Epithelial cell of proximal tubule (primary cell): ENCODE measurements around the gene TMEM204. TPM values are rescaled to one million over a fixed set of nuclear protein-coding genes. Genes with fewer than 3 reads are reported as not detected.

Source experiments
- DNase-seq: peaks from one replicate; pipeline ENCODE4 v3.0.0-alpha.2; 2011; ENCODE audit warnings: low read depth
- H3K4me3 ChIP-seq: 2 replicates; pipeline ENCODE4 v1.5.1; 2011; ENCODE audit warnings: low read depth, mild to moderate bottlenecking, low read length
- total RNA-seq: library from RNA; depleted of rRNA; stranded (reverse); fragments of >200 nt; gene quantifications from 2 replicates; pipeline ENCODE4 v1.2.3, GENCODE V29; 2015
- TF ChIP-seq, protein P1 (sequence below): conservative IDR thresholded peaks from 2 replicates; pipeline ENCODE4 v1.5.1; 2012; ENCODE audit warnings: low read depth, mild to moderate bottlenecking, low read length

Gene TMEM204
- total RNA-seq, 1 donor from 2014 or later: not detected

DNA sequence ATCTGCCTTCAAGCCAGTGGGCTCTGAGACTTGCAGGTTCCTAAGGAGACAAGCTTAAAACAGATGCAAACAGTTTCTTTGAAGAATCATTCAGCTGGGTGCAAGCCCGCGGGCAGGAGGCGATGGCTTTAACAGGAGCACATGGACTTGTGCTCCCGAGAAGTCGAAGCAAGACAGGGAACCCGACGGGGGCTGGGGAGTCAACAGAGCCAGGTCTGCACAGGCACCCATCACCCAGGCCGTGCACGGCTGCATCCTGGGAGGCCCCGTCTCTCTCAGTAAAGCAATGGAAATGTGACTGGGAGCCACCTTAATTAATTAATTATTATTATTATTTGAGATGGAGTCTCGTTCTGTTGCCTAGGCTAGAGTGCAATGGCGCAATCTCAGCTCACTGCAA lies 44.4 kb upstream of the TMEM204 start:
- no peak for DNase-seq
- TF ChIP-seq, protein P1, sequence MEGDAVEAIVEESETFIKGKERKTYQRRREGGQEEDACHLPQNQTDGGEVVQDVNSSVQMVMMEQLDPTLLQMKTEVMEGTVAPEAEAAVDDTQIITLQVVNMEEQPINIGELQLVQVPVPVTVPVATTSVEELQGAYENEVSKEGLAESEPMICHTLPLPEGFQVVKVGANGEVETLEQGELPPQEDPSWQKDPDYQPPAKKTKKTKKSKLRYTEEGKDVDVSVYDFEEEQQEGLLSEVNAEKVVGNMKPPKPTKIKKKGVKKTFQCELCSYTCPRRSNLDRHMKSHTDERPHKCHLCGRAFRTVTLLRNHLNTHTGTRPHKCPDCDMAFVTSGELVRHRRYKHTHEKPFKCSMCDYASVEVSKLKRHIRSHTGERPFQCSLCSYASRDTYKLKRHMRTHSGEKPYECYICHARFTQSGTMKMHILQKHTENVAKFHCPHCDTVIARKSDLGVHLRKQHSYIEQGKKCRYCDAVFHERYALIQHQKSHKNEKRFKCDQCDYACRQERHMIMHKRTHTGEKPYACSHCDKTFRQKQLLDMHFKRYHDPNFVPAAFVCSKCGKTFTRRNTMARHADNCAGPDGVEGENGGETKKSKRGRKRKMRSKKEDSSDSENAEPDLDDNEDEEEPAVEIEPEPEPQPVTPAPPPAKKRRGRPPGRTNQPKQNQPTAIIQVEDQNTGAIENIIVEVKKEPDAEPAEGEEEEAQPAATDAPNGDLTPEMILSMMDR: no peak
- H3K4me3 ChIP-seq: no peak overlapping the region

DNA sequence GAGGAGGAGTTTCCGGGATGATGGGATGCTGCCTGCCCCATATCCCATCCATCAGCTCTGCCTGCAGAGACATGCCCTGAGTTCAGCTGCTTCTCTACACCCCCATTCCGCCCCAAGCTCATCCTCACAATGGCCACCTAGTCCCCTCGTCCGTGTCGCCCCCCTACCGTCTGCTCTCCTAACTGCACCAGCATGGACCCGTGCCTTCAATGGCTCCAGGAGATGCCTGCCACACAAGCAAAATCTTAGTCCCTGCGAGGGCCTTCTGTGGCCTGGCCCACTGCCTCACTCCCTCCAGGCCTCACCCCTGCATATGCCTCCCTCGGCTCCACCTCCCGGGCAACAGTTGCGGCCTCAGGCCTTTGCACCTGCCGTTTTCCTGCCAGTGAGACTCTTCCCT lies 42.1 kb upstream of the TMEM204 start:
- TF ChIP-seq, protein P1: no peak
- no peak for DNase-seq
- no peak overlapping the region for H3K4me3 ChIP-seq

DNA sequence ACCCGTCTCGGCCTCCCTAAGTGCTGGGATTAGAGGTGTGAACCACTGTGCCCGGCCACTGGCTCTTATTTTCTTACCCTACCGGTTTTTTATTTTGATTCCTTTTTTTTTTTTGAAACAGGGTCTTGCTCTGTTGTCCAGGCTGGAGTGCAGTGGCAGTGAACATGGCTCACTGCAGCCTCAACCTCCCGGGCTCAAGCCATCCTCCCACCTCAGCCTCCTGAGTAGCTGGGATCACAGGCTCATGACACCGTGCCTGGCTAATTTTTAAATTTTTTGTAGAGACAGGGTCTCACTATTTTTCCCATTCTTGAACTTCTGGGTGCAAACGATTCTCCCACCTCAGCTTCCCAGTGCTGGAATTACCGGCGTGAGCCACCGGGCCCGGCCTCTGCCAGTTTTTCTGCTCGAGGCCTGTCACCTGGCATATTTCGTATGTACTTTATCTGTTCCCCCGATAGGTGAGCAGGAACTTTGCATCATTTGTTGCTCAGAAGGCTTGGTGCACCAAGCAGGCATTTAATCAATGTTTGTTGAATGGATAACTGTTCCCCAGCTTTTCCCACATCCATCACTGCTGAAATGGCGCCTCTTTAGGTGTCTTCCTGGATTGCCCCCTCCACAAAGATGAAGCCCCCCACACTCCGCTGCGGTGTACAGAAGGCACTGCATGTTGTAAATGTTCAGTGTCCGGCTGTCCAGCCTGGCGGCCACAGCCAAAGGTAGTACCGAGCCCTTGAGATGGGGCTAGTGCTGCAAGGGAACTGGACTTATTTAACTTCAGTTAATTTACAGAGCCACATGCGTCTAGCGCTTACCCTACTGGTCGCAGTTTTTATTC lies 41.2 kb upstream of the TMEM204 start:
- no peak for DNase-seq
- TF ChIP-seq, protein P1: no peak
- H3K4me3 ChIP-seq: peak overlapping the region; percentile 89

DNA sequence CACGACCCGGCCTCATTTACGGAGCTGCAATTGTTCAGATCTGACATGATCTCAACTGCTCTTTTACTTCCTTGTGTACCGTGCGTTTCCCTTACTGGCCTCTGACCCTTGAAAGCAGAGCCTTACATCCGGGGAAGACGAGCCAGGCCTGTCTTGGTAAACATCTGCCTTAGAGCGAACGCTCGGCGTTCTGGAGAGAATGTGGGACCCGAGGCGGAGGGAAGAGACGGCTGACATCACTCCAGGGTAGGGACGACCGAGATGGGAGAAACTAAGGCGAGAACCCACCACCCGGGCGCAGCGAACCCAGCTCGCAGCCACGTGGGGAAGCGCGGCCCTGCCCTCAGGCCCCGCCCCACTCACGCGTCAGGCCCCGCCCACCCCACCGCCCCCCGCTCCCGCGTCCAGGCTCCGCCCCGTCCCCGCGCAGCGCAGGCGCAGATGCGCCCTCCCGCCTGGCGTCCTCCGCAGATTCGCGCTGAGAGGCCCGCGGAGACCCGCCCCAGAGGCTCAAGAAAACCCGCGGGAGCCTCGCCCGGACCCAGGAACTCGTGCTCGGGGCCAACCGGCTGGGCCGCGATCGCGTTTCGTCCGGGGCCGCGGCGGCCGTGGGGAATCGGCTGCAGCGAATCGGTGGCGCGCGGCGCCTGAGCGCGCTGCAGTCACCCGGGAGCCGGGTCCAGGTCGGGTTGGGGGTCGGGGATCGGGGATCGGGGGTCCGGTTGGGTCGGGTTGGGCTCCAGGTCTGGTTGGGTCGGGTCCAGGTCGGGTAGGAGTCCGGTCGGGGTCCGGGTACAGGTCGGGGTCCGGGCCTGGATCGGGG lies 40.3 kb upstream of the TMEM204 start, which contains the start of gene TELO2:
Gene TELO2 (plus strand): TSS at position 438 of the 823 bp plus-strand sequence. CDS start 922 bp downstream, outside the sequence.
- TF ChIP-seq, protein P1: no peak
- peak within 1 kb of the TSS; percentile 89 for H3K4me3 ChIP-seq
- no peak for DNase-seq

DNA sequence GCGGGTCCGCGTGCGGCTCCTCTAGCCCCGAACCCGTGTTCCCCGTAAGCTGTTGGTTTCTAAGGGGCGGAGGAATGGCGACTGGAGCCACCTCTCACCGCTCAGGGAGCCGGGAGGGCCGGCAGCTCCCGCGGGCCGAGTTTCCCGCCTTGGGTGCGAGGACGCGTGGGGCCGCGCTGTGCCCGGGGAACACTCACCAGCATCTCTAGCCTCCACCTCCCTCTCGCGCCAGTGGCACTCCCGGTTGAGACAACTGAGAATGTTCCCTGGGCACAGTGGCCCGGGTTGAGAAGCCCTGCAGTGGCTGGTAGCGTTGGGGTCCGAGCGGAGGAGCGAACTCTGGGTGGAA lies 39.7 kb upstream of the TMEM204 start:
- TF ChIP-seq, protein P1: no peak
- H3K4me3 ChIP-seq: peak overlapping the region; percentile 89
- no peak for DNase-seq

DNA sequence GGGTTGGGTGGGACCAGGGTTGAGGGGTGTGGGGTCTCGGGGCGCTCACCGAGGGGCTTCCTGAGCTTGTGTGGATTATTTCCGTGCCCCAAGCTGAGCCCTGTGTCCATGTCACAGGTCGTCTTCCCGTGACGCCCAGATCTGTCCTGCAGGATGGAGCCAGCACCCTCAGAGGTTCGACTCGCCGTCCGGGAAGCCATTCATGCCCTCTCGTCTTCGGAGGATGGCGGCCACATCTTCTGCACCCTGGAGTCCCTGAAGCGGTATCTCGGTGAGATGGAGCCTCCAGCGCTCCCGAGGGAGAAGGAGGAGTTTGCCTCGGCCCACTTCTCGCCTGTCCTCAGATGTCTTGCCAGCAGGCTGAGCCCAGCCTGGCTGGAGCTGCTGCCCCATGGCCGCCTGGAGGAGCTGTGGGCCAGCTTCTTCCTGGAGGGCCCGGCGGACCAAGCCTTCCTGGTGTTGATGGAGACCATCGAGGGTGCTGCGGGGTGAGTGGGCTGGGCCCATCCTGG lies 39.3 kb upstream of the TMEM204 start:
- DNase-seq: no peak
- peak overlapping the region; percentile 89 for H3K4me3 ChIP-seq
- TF ChIP-seq, protein P1: peak; percentile 31
